ENCODE results near the gene TAS2R43. TPM values are rescaled to one million over a fixed set of nuclear protein-coding genes. Genes with fewer than 3 reads are reported as not detected.
"Not testable (repeated sequence)": the region's sequence is repeated elsewhere in the genome, so short reads cannot be mapped to it uniquely, and the experiment has no call there.

The TAS2R43 gene
- total RNA-seq, 1 experiment from 2014 or later, result not detected

DNA sequence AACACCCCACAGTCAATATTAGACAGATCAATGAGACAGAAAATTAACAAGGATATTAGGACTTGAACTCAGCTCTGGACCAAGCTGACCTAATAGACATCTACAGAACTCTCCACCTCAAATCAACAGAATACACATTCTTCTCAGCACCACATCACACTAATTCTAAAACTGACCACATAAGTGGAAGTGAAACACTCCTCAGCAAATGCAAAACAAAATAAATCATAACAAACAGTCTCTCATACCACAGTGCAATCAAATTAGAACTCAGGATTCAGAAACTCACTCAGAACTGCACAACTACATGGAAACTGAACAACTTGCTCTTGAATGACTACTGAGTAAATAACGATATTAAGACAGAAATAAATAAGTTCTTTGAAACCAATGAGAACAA, 19.1 kb upstream of the TAS2R43 start:
- H3K4me2 ChIP-seq (ENCODE audit: low read length); intact Hi-C loops (cut with micrococcal nuclease); H3K9me3 ChIP-seq (ENCODE audit: control insufficient read depth in 1 of 2, insufficient read depth in 1 of 2, low read depth in 1 of 2, low read length in 2 of 2); H4K20me1 ChIP-seq (ENCODE audit: insufficient read depth); POLR2A ChIA-PET; H3K36me3 ChIP-seq (ENCODE audit: control insufficient read depth in 1 of 2, insufficient read depth in 2 of 2, low read length in 2 of 2); H3K9ac ChIP-seq (ENCODE audit: low read length); H3K9me2 ChIP-seq (ENCODE audit: insufficient read depth); CTCF ChIA-PET; H3K27ac ChIP-seq (ENCODE audit: low read depth, low read length); H3K4me3 ChIP-seq (replicated peaks in 1 of 2; ENCODE audit: low read depth in 1 of 2, low read length in 2 of 2); BruUV-seq (replicated peaks); H3K27me3 ChIP-seq (ENCODE audit: insufficient read depth, low read length); H2AFZ ChIP-seq (ENCODE audit: low read depth, low read length, poor library complexity, severe bottlenecking); H3K4me1 ChIP-seq (ENCODE audit: control insufficient read depth in 1 of 2, insufficient read depth in 2 of 2, low read length in 2 of 2); DNase-seq (ENCODE audit: low read depth, low spot score); RAD21 ChIA-PET (ENCODE audit: low non-redundant PET in 1 of 2, low total read pairs in 2 of 2, uncharacterized antibody in 2 of 2, unreplicated experiment in 2 of 2); ATAC-seq: not testable (repeated sequence)
- H3K79me2 ChIP-seq (ENCODE audit: insufficient read depth, low read length), result peaks cover 97% of the 10 kb centered on the region

DNA sequence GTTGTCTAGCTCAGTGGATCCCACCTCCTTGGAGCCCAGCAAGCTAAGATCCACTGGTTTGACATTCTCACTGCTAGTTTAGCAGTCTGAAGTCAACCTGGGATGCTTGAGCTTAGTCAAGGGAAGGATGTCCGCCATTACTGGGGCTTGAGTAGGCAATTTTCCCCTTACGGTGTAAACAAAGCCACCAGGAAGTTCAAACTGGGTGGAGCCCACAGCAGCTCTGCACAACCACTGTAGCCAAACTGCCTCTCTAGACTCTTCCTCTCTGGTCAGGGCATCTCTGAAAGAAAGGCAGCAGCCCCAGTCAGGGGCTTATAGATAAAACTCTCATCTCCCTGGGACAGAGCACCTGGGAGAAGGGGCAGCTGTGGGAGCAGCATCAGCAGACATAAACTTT, 16.7 kb upstream of the TAS2R43 start:
- no peak overlapping the region for H3K4me3 ChIP-seq (replicated peaks in 1 of 2; ENCODE audit: low read depth in 1 of 2, low read length in 2 of 2)
- TF ChIP-seq SP1 (IDR thresholded peaks at IDR 0.05; ENCODE audit: low read depth) (no peak), TCF7L2 (IDR thresholded peaks at IDR 0.05; ENCODE audit: borderline replicate concordance, extremely low read depth, insufficient read depth, insufficient read length) (no peak), POLR2A (IDR thresholded peaks at IDR 0.05; ENCODE audit: borderline replicate concordance, extremely low read depth, insufficient read depth, insufficient read length) (no peak), ZFX (IDR thresholded peaks at IDR 0.05) (no peak), CEBPB (IDR thresholded peaks at IDR 0.05; ENCODE audit: low read depth) (no peak), EZH2 (IDR thresholded peaks at IDR 0.05) (no peak), JUND (IDR thresholded peaks at IDR 0.05) (no peak), EZH2phosphoT487 (IDR thresholded peaks at IDR 0.05; ENCODE audit: borderline replicate concordance) (no peak), POLR2AphosphoS5 (IDR thresholded peaks at IDR 0.05; ENCODE audit: low read depth, low read length) (no peak), ELF1 (IDR thresholded peaks at IDR 0.05; ENCODE audit: borderline replicate concordance, low read depth) (no peak)
- TF ChIP-seq, protein P1, sequence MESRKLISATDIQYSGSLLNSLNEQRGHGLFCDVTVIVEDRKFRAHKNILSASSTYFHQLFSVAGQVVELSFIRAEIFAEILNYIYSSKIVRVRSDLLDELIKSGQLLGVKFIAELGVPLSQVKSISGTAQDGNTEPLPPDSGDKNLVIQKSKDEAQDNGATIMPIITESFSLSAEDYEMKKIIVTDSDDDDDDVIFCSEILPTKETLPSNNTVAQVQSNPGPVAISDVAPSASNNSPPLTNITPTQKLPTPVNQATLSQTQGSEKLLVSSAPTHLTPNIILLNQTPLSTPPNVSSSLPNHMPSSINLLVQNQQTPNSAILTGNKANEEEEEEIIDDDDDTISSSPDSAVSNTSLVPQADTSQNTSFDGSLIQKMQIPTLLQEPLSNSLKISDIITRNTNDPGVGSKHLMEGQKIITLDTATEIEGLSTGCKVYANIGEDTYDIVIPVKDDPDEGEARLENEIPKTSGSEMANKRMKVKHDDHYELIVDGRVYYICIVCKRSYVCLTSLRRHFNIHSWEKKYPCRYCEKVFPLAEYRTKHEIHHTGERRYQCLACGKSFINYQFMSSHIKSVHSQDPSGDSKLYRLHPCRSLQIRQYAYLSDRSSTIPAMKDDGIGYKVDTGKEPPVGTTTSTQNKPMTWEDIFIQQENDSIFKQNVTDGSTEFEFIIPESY (IDR thresholded peaks at IDR 0.05; ENCODE audit: extremely low read depth, insufficient replicate concordance, low read length), result no peak
- TF ChIP-seq, protein P2, sequence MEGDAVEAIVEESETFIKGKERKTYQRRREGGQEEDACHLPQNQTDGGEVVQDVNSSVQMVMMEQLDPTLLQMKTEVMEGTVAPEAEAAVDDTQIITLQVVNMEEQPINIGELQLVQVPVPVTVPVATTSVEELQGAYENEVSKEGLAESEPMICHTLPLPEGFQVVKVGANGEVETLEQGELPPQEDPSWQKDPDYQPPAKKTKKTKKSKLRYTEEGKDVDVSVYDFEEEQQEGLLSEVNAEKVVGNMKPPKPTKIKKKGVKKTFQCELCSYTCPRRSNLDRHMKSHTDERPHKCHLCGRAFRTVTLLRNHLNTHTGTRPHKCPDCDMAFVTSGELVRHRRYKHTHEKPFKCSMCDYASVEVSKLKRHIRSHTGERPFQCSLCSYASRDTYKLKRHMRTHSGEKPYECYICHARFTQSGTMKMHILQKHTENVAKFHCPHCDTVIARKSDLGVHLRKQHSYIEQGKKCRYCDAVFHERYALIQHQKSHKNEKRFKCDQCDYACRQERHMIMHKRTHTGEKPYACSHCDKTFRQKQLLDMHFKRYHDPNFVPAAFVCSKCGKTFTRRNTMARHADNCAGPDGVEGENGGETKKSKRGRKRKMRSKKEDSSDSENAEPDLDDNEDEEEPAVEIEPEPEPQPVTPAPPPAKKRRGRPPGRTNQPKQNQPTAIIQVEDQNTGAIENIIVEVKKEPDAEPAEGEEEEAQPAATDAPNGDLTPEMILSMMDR (IDR thresholded peaks at IDR 0.05 in 2 of 3, conservative IDR thresholded peaks at IDR 0.05 in 1 of 3; ENCODE audit: borderline replicate concordance in 1 of 3, insufficient read depth in 1 of 3, low read depth in 2 of 3, low read length in 2 of 3), result no peak
- TF ChIP-seq, protein P3, sequence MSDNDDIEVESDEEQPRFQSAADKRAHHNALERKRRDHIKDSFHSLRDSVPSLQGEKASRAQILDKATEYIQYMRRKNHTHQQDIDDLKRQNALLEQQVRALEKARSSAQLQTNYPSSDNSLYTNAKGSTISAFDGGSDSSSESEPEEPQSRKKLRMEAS (IDR thresholded peaks at IDR 0.05), result no peak
- H3K36me3 ChIP-seq (ENCODE audit: control insufficient read depth in 1 of 2, insufficient read depth in 2 of 2, low read length in 2 of 2), result no peaks in the 10 kb centered on the region; a peak in 1 of 4 replicates
- H3K9me3 ChIP-seq (ENCODE audit: control insufficient read depth in 1 of 2, insufficient read depth in 1 of 2, low read depth in 1 of 2, low read length in 2 of 2), result no peaks in the 10 kb centered on the region
- H3K9ac ChIP-seq (ENCODE audit: low read length), result no peak overlapping the region
- CTCF ChIA-PET, result no interaction called here
- ATAC-seq (no peak), DNase-seq (ENCODE audit: low read depth, low spot score) (no peak)
- RAD21 ChIA-PET (ENCODE audit: low non-redundant PET in 1 of 2, low total read pairs in 2 of 2, uncharacterized antibody in 2 of 2, unreplicated experiment in 2 of 2), result no interaction called here
- intact Hi-C loops (cut with micrococcal nuclease), result no loop called here
- H3K27me3 ChIP-seq (ENCODE audit: insufficient read depth, low read length), result no peaks in the 10 kb centered on the region
- H3K4me2 ChIP-seq (ENCODE audit: low read length), result no peak overlapping the region
- peaks cover 94% of the 10 kb centered on the region for H3K79me2 ChIP-seq (ENCODE audit: insufficient read depth, low read length)
- H3K9me2 ChIP-seq (ENCODE audit: insufficient read depth), result no peaks in the 10 kb centered on the region
- no TSS peak for BruUV-seq (replicated peaks)
- POLR2A ChIA-PET, result no interaction called here
- no peak overlapping the region for H3K27ac ChIP-seq (ENCODE audit: low read depth, low read length)
- H4K20me1 ChIP-seq (ENCODE audit: insufficient read depth), result no peaks in the 10 kb centered on the region
- no peaks in the 10 kb centered on the region for H3K4me1 ChIP-seq (ENCODE audit: control insufficient read depth in 1 of 2, insufficient read depth in 2 of 2, low read length in 2 of 2)
- no peak overlapping the region for H2AFZ ChIP-seq (ENCODE audit: low read depth, low read length, poor library complexity, severe bottlenecking)
